ENCODE results near the gene ZFR. TPM values are rescaled to one million over a fixed set of nuclear protein-coding genes. Genes with fewer than 3 reads are reported as not detected.

ZFR gene
- total and polyA plus RNA-seq, 4 donors: 17.5 to 44.5 (median 30.8) TPM

DNA sequence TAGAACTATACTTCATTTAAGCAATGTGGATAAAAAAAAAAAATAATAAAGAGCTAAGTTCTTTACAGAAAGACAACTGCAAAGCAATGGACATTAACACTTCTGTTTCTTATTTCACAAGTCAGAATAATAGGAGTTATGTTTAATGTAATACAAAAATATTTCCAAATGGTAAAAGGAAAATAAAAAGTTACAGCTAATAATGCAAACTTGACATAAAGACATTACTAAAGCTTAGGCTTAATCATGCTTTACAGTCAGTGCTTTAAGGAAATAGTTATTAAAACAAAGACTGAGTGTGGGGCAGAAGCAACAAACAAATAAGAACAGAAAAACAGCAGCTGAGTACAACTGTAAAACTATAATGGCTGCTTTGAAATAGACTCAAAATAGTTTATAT is 56.7 kb downstream of the ZFR start:
- Histone ChIP-seq H3K27ac (ENCODE audit: low read depth in 1 of 2, low read length in 2 of 2) (no peak overlapping the region), H3K27me3 (ENCODE audit: control insufficient read depth in 4 of 4, insufficient read depth in 4 of 4, low read length in 3 of 4) (no peaks in the 10 kb centered on the region), H3K4me1 (ENCODE audit: control insufficient read depth in 4 of 4, insufficient read depth in 4 of 4, low read length in 3 of 4) (peaks cover 0 to 5% (median 0%) of the 10 kb centered on the region in 4 donors), H3K9me3 (ENCODE audit: control insufficient read depth in 4 of 4, low read length in 3 of 4) (no peaks in the 10 kb centered on the region), H3K9ac (ENCODE audit: low read depth in 1 of 2, low read length in 2 of 2) (no peak overlapping the region), H3K36me3 (ENCODE audit: control insufficient read depth in 4 of 4, insufficient read depth in 3 of 4, low read depth in 1 of 4, low read length in 3 of 4) (peaks cover 4 to 67% (median 51%) of the 10 kb centered on the region in 4 donors), H3K4me3 (ENCODE audit: low read depth in 1 of 3, low read length in 3 of 3) (no peak overlapping the region)
- TF ChIP-seq, protein P1, sequence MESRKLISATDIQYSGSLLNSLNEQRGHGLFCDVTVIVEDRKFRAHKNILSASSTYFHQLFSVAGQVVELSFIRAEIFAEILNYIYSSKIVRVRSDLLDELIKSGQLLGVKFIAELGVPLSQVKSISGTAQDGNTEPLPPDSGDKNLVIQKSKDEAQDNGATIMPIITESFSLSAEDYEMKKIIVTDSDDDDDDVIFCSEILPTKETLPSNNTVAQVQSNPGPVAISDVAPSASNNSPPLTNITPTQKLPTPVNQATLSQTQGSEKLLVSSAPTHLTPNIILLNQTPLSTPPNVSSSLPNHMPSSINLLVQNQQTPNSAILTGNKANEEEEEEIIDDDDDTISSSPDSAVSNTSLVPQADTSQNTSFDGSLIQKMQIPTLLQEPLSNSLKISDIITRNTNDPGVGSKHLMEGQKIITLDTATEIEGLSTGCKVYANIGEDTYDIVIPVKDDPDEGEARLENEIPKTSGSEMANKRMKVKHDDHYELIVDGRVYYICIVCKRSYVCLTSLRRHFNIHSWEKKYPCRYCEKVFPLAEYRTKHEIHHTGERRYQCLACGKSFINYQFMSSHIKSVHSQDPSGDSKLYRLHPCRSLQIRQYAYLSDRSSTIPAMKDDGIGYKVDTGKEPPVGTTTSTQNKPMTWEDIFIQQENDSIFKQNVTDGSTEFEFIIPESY (IDR thresholded peaks at IDR 0.05): no peak
- TF ChIP-seq, protein P2, sequence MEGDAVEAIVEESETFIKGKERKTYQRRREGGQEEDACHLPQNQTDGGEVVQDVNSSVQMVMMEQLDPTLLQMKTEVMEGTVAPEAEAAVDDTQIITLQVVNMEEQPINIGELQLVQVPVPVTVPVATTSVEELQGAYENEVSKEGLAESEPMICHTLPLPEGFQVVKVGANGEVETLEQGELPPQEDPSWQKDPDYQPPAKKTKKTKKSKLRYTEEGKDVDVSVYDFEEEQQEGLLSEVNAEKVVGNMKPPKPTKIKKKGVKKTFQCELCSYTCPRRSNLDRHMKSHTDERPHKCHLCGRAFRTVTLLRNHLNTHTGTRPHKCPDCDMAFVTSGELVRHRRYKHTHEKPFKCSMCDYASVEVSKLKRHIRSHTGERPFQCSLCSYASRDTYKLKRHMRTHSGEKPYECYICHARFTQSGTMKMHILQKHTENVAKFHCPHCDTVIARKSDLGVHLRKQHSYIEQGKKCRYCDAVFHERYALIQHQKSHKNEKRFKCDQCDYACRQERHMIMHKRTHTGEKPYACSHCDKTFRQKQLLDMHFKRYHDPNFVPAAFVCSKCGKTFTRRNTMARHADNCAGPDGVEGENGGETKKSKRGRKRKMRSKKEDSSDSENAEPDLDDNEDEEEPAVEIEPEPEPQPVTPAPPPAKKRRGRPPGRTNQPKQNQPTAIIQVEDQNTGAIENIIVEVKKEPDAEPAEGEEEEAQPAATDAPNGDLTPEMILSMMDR (IDR thresholded peaks at IDR 0.05; ENCODE audit: low read depth, low read length, missing input control): no peak
- no peak for TF ChIP-seq FOXA2 (IDR thresholded peaks at IDR 0.05)
- TF ChIP-seq YY1 (IDR thresholded peaks at IDR 0.05): no peak
- TF ChIP-seq GABPA (IDR thresholded peaks at IDR 0.05 in 1 of 2, conservative IDR thresholded peaks at IDR 0.05 in 1 of 2): no peak
- no peak for TF ChIP-seq FOXA1 (IDR thresholded peaks at IDR 0.05)
- TF ChIP-seq RXRA (IDR thresholded peaks at IDR 0.05): no peak
- no peak for TF ChIP-seq EGR1 (IDR thresholded peaks at IDR 0.05; ENCODE audit: low read depth in 2 of 2)
- TF ChIP-seq, protein P3, sequence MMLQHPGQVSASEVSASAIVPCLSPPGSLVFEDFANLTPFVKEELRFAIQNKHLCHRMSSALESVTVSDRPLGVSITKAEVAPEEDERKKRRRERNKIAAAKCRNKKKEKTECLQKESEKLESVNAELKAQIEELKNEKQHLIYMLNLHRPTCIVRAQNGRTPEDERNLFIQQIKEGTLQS (IDR thresholded peaks at IDR 0.05): no peak
- no peak for TF ChIP-seq NR2F2 (IDR thresholded peaks at IDR 0.05)
- no peak for TF ChIP-seq SP1 (IDR thresholded peaks at IDR 0.05)
- no peak for TF ChIP-seq JUND (IDR thresholded peaks at IDR 0.05)
- TF ChIP-seq TAF1 (conservative IDR thresholded peaks at IDR 0.05): no peak
- TF ChIP-seq, protein P4, sequence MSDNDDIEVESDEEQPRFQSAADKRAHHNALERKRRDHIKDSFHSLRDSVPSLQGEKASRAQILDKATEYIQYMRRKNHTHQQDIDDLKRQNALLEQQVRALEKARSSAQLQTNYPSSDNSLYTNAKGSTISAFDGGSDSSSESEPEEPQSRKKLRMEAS (IDR thresholded peaks at IDR 0.05): no peak
- no peak for TF ChIP-seq HNF4A (conservative IDR thresholded peaks at IDR 0.05)
- no peak for TF ChIP-seq HNF4G (IDR thresholded peaks at IDR 0.05)
- no peak for DNase-seq (ENCODE audit: low spot score)

DNA sequence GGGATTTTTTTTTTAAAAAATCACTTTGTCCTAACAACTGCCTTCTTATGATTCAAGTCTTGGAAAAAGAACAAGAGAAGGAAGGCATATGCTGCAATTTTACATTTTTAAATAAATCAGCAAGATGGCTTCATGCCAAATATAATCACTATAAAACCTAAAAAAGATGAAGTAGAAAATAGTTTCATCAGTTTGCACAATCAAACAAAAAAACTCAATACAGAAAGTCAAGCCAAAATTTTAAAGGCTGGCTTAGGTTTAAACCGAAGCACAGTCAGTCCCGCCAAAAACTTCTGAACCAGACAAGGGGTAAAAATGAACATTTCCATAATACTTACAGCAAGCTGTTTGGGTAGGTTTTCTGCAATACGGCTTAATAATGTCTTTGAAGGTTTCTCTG is 57.3 kb downstream of the ZFR start:
- no peak for DNase-seq (ENCODE audit: low spot score)
- H3K36me3 ChIP-seq (ENCODE audit: control insufficient read depth in 4 of 4, insufficient read depth in 3 of 4, low read depth in 1 of 4, low read length in 3 of 4): peaks cover 2 to 63% (median 50%) of the 10 kb centered on the region in 4 donors
- H3K4me3 ChIP-seq (ENCODE audit: low read depth in 1 of 3, low read length in 3 of 3): no peak overlapping the region
- 57% methylated on average over 3 of the region's 3 CpGs for WGBS
- H3K27me3 ChIP-seq (ENCODE audit: control insufficient read depth in 4 of 4, insufficient read depth in 4 of 4, low read length in 3 of 4): no peaks in the 10 kb centered on the region
- no peak overlapping the region for H3K9ac ChIP-seq (ENCODE audit: low read depth in 1 of 2, low read length in 2 of 2)
- H3K9me3 ChIP-seq (ENCODE audit: control insufficient read depth in 4 of 4, low read length in 3 of 4): no peaks in the 10 kb centered on the region
- H3K4me1 ChIP-seq (ENCODE audit: control insufficient read depth in 4 of 4, insufficient read depth in 4 of 4, low read length in 3 of 4): peaks cover 0 to under 1% (median 0%) of the 10 kb centered on the region in 4 donors
- no peak overlapping the region for H3K27ac ChIP-seq (ENCODE audit: low read depth in 1 of 2, low read length in 2 of 2)
- TF ChIP-seq FOXA1 (IDR thresholded peaks at IDR 0.05) (no peak), FOXA2 (IDR thresholded peaks at IDR 0.05) (no peak), GABPA (IDR thresholded peaks at IDR 0.05 in 1 of 2, conservative IDR thresholded peaks at IDR 0.05 in 1 of 2) (no peak), HNF4A (conservative IDR thresholded peaks at IDR 0.05) (no peak), YY1 (IDR thresholded peaks at IDR 0.05) (no peak), JUND (IDR thresholded peaks at IDR 0.05) (no peak), RXRA (IDR thresholded peaks at IDR 0.05) (no peak), TAF1 (conservative IDR thresholded peaks at IDR 0.05) (no peak), EGR1 (IDR thresholded peaks at IDR 0.05; ENCODE audit: low read depth in 2 of 2) (no peak), HNF4G (IDR thresholded peaks at IDR 0.05) (no peak), NR2F2 (IDR thresholded peaks at IDR 0.05) (no peak)
- TF ChIP-seq, protein P5, sequence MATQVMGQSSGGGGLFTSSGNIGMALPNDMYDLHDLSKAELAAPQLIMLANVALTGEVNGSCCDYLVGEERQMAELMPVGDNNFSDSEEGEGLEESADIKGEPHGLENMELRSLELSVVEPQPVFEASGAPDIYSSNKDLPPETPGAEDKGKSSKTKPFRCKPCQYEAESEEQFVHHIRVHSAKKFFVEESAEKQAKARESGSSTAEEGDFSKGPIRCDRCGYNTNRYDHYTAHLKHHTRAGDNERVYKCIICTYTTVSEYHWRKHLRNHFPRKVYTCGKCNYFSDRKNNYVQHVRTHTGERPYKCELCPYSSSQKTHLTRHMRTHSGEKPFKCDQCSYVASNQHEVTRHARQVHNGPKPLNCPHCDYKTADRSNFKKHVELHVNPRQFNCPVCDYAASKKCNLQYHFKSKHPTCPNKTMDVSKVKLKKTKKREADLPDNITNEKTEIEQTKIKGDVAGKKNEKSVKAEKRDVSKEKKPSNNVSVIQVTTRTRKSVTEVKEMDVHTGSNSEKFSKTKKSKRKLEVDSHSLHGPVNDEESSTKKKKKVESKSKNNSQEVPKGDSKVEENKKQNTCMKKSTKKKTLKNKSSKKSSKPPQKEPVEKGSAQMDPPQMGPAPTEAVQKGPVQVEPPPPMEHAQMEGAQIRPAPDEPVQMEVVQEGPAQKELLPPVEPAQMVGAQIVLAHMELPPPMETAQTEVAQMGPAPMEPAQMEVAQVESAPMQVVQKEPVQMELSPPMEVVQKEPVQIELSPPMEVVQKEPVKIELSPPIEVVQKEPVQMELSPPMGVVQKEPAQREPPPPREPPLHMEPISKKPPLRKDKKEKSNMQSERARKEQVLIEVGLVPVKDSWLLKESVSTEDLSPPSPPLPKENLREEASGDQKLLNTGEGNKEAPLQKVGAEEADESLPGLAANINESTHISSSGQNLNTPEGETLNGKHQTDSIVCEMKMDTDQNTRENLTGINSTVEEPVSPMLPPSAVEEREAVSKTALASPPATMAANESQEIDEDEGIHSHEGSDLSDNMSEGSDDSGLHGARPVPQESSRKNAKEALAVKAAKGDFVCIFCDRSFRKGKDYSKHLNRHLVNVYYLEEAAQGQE (IDR thresholded peaks at IDR 0.05): no peak
- TF ChIP-seq, protein P1 (IDR thresholded peaks at IDR 0.05): no peak
- TF ChIP-seq, protein P4 (IDR thresholded peaks at IDR 0.05): no peak
- TF ChIP-seq, protein P3 (IDR thresholded peaks at IDR 0.05): no peak
- TF ChIP-seq, protein P2 (IDR thresholded peaks at IDR 0.05; ENCODE audit: low read depth, low read length, missing input control): no peak
